ENCODE measurements around the gene PDE9A. TPM values are rescaled to one million over a fixed set of nuclear protein-coding genes. Genes with fewer than 3 reads are reported as not detected.

Gene PDE9A
- polyA plus RNA-seq, 4 donors, result 36.2 to 41.7 (median 37.7) TPM

DNA sequence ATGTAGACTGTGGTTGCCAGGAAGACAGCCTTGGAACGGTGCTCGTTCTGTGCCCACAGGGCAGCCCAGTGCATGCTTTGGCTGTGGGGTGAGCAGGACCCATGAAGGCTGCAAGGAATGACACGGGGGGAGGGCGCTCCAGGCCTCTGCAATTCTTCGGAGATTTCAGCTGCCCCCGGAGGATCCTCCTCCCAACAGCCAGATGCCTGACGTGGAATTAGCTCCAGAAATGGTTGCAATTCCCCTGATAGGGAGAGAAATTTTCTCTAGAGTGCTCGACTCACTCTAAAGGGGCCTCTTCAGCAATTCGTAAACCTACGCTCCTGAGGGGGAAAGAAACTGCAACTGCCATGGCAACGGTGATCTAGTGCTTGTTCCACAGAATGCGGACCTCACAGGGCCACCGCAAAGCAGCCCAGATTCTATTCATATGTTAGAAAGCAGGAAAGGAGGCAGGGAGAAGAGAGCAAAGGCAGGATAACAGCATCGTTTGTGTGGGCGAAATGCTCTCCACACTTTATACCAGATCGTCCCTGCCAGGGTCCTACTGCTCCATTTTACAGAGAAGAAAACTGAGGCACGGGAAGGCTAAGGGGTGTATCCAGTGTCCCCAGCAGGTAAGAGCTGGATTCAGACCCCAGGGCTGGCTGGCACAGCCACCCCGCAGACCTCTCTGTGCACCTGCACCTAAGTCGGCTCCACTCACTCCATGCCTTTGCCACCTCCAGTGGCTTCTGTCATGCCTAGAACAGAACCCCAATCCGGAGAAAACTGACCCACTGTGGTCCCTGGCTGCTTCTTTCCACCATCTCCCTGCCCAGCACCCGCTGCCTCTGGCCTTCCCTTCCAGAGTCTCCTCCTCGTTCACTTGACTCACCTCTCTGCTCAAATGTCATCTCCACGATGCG is 11.9 kb upstream of the PDE9A start:
- DNase-seq (ENCODE audit: low read depth in 4 of 4, low spot score in 3 of 4), result no peak

DNA sequence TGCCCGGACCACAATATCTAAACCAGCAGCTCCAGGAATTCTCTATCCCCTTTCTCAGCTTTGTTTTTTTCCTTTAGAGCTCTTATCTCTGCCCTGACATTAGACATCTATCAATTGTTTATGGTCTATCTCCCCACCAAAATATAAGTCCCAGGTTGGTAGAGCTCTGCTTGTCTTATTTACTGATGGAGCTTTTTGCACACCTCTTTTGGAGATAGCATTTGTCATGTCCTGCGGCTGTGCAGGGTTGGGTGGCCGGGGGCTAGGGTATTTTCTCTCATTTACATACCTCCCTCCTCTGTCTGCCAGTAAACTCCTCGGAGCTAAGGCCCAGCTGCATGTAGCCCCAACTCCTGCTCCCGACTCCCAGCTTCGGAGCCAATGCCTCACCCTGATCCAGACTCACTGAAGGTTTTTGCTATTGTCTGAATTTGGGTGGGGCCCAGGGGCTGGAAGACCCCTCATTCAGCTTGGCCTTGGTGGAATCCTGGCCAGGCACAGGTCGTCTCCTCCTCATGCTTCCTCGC is 11.1 kb upstream of the PDE9A start:
- no peak for DNase-seq (ENCODE audit: low read depth in 4 of 4, low spot score in 3 of 4)

DNA sequence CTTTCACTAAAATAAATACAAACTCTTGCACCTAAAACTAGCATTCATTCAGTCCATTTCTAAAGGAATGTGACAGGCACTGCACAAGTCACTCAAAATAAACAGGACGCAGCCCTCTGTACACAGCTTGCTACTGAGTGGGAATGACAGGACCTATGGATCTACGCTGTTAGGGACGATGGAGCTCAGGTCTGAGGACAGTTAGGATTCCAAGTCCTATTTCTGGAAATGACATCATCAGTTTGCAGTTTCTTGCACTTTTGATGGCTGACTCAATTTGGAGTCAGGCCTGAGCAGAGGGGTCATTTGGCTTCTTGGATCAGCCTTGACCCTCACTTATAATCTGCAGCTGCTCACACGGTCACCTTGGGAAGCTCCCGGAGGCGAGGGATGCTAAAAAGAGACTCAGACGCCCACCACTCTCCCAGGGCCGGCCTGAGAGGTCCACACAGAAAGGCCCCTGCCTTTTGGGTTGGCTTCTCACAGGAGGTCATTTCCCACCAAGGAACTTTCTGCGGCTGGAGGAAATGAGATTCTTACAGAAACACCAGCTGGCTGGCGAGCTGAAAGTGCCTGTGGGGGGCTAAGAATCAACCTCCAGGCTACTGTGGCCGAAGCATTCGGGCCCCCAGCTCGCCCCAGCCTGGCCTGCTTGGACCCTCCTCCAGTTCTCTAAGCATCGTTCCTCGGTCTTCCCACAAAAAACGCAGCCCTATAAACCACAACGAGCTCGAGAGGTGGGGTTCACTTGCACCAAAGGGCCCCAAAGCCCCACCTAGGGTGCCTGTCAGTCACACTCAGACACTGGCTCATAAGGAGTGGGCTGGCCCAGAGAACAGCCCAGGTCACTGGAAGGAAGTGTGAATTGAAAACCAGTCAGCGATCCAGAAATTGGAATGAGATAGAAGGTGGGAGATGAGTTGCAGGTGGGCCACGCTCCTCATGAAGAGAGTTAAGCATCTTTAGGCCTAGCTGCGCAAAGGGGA is 8.9 kb upstream of the PDE9A start:
- DNase-seq (ENCODE audit: low read depth in 4 of 4, low spot score in 3 of 4), result no peak

DNA sequence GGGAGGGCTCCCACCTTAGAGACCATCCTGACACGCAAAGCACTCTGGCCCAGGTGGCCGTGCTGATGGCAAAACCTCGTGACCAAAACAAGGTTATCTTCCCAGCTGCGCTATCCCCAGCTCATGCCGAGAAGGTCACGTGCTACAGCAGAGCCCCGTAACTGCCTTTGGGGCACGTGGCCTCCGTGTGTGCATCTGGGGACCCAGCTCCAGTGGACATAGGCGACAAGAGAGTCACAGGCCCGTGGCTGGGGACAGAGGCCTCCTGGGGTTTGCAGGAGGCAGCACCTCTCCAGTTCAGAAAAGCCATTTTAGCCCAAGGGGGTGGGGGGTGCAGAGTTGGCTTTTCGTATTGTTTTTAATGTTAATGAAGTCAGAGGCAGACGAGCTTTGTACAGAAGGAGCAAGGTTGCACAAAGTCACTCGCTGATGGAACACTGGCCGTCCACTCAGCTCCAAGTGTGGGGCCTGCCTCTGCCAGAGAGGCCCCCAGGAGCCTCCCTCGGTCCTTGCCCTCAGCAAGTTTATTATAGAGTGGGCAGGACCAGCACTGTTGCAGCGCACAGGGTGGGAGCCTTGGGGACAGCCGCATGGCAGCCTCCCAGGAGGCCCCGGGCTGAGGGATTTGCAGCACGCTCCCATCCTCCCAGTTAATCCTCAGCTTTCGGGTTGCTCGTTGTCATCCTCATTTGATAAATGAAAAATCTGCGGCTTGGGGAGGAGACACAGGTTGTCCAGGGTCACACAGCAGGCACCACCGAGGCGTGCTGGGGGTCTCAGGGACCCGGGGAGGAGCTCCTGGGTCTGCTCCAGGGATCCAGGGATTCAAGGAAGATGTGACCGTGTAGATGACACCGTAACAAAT is 8.0 kb upstream of the PDE9A start:
- DNase-seq (ENCODE audit: low read depth in 4 of 4, low spot score in 3 of 4), result no peak

DNA sequence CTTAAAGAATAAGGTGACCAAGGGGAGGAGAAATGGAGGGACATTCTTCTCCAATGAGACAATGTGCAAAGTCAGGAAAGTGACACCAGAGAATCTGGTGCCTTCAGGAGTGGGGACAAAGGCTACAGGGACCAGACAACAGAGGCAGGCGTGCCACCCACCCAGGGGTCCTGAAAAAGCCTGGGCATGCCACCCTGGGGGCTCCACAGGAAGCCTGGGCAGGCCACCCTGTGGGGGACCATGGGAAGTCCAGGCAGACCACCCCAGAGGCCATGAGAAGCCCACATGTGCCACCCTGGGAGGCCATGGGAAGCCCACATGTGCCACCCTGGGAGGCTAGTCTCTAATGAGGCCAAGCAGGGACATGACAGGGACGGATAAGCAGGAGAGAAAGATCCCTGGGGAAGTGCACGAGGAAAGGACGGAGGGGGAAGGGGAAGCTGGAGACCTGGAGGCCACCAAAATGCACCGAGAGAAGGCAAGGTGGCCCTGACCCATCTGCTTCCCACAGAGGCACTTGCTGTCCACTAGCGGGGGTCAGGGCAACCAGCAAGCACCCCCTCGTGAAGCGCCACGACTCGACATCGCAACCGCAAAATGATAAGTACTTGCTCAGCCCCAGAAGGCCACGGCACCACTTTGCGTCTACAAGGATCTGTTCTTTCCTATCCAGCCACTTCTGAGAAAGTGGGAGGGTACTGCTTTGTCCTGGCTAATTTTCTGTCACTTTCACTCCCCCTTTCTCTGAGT is 7.2 kb upstream of the PDE9A start:
- no peak for DNase-seq (ENCODE audit: low read depth in 4 of 4, low spot score in 3 of 4)

DNA sequence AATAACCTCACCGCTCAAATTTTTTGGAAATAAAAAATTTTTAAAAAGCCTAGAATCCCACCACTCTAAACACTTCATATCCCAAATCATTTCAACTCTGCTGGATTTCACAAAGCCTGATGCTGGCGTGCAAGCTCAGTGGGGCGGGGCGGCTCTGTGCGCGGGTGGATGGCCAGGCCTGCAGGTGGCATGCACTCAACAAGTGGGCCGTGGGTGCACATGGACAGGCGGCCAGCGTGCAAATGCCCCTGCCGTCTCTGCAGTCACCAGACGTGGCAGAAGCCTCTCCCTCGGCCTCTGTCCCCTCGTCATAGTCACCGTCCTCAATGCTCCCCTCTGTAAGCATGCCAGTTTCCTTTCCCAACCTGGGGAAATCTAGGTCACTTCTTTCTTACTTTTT is 6.6 kb upstream of the PDE9A start:
- no peak for DNase-seq (ENCODE audit: low read depth in 4 of 4, low spot score in 3 of 4)

DNA sequence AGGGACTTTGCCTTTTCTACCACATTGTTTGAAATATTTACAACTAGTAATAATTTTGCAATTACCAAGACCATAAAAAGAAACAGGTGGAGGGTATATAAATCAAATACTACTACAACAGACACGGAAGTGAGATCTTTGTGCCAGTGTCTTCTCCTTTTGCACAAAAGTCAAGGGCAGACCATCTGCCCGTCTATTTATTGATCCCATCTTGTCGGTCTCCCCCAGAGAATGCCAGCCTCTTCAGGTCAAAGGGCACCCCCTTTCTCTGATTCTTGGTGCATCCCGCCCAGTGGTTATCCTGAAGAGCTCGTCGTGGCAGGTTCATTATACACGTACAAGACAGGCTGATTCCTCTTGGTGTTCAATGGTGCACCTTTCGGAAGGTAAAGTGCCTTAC is 4.8 kb upstream of the PDE9A start:
- no peak for DNase-seq (ENCODE audit: low read depth in 4 of 4, low spot score in 3 of 4)

DNA sequence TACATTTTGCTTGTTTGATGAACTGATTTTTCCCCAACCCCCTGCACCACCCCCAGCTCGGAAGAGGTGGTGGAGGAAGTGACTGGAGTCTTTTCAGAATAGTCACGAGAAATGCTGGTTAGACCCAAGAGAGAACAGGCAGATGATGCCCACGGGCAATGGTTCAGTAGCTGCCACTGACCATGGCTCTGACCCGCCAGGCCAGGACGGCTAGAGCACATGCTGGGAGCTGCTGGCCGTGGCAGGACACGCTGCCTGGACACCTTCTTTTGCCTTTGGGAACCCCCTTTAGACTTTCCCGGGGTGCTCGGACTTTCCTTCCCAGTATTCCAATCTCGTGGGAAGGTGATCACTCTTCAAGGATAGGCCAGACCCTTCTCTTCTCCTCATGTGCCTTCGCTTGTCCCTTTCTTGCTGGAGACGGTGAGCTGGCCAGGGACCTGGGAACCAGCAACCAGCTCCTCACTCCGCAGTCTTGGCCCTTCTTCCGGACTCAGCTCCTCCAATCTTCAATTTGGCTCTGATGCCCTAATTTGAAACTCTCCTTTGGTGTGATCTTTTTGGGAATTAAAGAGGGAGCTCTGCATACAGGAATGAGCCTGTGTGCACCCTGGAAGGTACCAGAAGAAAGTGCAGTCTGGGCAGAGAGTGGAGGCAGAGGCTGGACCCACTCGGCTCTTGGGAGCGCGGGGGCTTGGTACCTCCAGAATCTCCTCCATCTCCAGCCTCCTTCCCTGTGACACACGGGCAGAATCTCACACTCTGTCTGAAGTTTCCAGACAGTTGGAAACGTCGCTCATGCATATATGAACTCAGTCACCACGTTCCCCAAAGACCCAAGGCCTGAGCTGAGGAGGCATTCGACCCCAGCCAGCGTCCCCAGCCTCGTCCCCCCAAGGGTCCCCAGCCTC is 4.0 kb upstream of the PDE9A start:
- no peak for DNase-seq (ENCODE audit: low read depth in 4 of 4, low spot score in 3 of 4)

DNA sequence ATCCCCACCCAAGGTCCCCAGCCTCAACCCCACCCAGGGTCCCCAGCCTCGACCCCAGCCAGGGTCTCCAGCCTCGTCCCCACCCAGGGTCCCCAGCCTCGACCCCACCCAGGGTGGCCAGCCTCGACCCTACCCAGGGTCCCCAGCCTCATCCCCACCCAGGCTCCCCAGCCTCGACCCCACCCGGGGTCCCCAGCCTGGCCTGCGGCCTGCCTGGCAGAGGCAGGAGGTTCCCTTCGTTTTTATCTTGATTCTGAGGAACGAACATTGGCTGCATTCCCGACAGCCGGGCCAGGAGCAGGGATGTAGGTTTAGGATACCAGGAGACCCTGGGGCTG is 3.4 kb upstream of the PDE9A start:
- DNase-seq (ENCODE audit: low read depth in 4 of 4, low spot score in 3 of 4), result no peak

DNA sequence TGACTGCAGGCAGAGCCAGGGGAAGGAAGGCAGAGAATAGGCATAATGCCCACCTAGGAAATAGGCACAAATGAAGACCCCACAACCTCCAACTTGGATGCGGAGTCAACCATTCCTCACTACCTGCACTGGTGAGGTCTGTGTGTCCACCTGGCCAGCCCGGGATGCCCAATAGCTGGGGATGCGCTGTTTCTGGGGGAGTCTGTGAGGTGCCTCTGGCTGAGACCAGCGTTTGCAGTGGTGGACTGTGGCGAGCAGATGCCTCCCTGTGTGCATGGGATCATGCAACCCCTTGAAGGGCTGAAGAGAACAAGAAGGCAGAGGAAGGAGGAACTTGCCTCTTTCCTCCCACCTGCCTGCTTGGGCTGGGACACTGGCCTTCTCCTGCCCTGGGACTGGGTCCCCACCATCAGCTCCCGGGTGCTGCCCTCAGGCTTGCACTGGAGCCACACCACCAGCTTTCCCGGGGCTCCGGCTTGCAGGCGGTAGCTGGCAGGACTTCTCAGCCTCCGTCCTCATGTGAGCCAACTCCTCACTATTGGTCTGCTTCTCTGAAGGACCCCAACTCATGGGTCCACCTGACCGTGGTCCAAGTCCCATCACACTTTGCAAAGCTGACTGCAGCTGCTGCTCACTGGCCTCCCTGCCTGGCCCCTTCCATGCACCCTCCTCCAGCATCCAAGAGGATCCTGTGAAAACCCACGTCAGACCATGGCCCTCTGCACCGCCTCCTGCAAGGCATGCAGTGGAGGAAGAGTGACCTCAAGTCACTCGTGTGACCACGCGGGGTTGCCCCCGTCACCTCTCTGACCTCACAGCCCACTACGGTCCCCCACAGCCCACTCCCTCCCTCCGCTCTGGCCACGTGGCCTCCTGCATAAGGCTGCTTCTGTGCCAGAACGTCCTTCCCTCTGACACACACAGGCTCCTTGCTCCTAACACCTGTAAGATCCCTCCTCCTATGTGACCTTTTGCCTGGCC is 2.7 kb upstream of the PDE9A start:
- no peak for DNase-seq (ENCODE audit: low read depth in 4 of 4, low spot score in 3 of 4)

DNA sequence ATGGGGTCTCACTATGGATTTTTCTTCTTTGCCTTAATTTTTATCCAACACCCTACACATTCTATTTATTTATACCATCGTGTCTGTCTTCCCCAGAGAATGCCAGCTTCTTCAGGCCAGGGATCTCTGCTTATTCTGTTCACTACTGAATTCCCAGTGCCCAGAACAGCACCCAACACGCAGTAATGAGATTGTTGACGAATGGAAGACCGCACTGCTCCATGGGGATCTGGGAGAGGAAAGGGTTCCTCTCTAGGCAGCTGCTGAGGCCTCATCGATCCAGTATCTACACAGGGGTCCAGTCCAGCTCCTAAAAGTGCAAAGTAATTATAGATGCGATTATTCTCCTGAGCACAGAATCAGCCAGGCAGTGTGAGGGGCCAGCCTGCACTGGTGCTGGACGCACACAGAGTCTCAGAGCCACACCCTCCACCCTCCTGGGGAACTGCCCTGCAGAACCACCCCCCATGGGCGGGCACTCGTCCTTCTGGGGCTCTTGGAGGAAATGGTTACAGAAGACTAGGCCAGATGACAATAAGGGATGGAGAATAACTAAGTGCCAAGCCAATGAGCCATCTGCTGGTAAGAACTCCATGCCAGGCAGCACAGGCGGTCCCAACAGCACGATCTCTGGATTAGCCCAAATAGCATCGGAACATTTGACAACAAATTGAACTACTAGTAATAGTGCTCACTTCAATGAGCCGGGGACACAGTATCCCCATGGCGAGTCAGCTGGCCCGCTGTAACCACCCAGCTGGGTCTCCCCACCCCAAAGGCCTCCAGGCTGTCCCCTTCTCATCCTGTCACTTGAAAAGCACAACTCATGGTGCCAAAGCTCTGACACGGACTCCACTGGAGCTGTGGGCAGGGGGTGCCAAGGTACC is 1.7 kb upstream of the PDE9A start:
- DNase-seq (ENCODE audit: low read depth in 4 of 4, low spot score in 3 of 4), result no peak

DNA sequence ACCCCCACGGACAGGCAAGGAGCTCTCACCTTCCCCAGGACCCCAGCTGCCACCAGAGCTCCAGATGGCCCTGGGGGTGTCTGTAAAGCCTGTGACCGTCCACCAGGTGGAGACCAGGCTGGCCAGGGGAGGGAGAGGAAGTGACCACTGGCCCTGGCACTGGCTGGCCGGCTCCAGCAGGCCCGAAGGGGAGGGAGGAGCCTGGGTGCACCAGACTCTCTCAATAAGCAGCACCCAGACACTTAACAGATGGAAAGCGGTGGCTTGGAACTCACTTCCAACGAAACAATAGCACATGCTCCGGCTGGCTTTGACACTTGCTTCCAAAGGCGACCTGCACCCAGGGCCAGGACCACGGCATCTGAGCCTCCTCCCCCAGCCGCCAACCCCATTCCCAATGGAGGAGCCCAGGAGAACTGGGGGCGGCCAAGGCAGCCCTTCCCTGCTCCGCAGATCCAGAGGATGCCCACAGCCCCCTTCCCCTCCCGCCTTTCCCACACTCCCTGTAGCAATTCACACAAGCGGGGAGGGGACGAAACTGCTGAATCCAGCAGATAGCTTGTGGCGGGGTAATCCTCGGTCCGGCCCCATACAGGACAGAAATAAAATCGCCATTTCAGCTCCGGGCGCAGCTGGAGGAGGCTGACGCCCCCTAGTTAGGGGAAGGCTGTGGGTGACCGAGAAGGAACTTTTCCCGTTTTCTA is 742 bp upstream of the PDE9A start:
- no peak for DNase-seq (ENCODE audit: low read depth in 4 of 4, low spot score in 3 of 4)

DNA sequence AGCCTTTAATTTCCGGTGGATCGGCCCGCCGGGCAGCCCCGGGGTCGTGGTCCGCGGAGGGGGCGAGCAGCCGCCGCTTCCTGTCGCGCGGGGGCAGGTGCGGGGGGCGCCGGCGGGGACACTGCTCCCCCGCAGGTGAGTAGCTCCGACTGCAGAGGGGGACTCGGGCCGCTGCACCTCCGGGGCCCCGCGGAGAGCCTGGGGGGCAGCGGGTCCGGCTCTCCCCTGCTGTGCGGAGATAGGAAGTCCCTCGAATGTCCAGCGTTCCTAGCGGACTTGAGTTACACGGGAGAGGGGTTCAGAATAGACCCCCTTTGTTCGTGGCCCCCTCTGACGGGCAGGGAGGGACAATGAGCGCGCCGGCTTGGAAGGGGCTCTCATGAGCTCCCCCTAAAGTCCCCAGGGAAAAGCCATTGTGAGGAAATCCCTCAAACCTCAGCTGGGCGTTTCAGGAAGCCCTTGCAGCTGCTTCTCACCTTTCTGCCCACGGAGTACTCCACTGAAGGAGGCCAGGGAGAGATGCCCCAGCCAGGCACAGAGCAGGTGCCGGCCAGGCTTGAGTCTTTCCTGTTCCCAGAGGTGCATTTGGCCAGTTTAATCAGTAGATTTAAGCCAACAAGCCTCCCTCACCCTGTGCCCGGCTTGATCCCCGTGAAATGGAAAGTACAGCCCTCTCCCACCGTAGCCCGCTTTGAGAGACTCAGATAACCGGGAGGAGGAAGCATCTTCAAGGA is 925 bp downstream of the PDE9A start:
- DNase-seq (ENCODE audit: low read depth in 4 of 4, low spot score in 3 of 4), result no peak

DNA sequence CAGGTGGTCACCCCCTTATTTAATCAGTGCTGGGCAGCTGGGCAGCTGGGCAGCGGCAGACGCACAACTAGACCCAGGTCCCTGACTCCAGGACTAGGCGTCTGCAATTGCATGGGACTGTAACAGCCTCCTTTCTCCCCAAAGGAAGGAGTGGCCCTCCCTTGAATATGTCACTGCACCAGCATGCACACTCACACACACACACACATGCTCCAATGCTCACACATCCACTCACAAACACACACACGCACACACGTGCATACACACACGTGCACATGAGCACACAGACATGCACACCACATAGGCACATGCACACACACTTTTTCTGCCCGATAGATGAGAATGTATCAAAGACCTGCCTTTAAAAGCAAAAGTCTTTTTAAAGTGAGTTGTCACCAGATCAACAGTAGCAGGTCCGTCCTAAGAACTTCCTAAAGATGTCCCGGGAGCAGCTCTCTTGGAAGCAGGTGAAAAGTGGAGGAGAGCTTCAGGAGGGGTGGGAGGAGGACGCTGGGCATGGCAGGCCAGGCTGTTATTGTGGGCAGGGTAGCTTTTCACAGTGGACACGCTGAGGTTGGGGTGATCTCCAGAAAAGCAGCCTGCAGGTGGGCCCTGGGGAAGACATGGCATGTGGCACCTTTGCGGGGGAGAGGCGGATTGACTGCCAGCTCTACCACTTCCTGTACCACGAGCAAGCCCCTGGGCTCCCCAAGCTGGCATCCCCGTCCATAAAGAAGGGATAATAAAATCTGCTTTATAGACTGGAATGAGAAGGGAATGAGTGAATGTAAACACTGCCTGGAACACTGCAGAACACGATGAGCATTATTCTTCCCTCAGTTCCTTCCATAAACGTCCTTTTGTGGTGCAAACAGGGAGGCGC is 1.7 kb downstream of the PDE9A start:
- no peak for DNase-seq (ENCODE audit: low read depth in 4 of 4, low spot score in 3 of 4)
